Neural progenitor cell (in vitro differentiated cells): ENCODE measurements around the gene CFAP410. TPM values are rescaled to one million over a fixed set of nuclear protein-coding genes. Genes with fewer than 3 reads are reported as not detected.

Experiments
- DNase-seq: peaks from one replicate; pipeline ENCODE4 v3.0.0-alpha.2; 2016; ENCODE audit warnings: low spot score
- H2AFZ ChIP-seq: fragments of 200-600 bp; sonication (generic); replicated peaks from 2 replicates; pipeline ENCODE4 v1.6.1; 2016; ENCODE audit warnings: antibody characterized with exemption
- H3F3A ChIP-seq: fragments of 200-600 bp; sonication (generic); 2 replicates; pipeline ENCODE4 v1.6.1; 2016; ENCODE audit warnings: antibody characterized with exemption, low read depth
- H3K27ac ChIP-seq: fragments of 200-600 bp; sonication (generic); 2 replicates; pipeline ENCODE4 v1.5.1; 2016; ENCODE audit warnings: mild to moderate bottlenecking
- H3K27me3 ChIP-seq: fragments of 200-600 bp; sonication (generic); 2 replicates; pipeline ENCODE4 v1.6.1; 2016; ENCODE audit warnings: mild to moderate bottlenecking, moderate library complexity
- H3K36me3 ChIP-seq: fragments of 200-600 bp; sonication (generic); 2 replicates; pipeline ENCODE4 v1.5.1; 2016
- H3K4me1 ChIP-seq: fragments of 200-600 bp; sonication (generic); 2 replicates; pipeline ENCODE4 v1.6.1; 2016; ENCODE audit warnings: mixed run types
- H3K4me2 ChIP-seq: fragments of 200-600 bp; sonication (generic); 2 replicates; pipeline ENCODE4 v1.6.1; 2016
- H3K4me3 ChIP-seq: fragments of 200-600 bp; sonication (generic); 2 replicates; pipeline ENCODE4 v1.5.1; 2016
- H3K79me2 ChIP-seq: fragments of 200-600 bp; sonication (generic); 2 replicates; pipeline ENCODE4 v1.6.1; 2016; ENCODE audit warnings: low read depth
- H3K9ac ChIP-seq: fragments of 200-600 bp; sonication (generic); 2 replicates; pipeline ENCODE4 v1.6.1; 2016
- H3K9me3 ChIP-seq: fragments of 200-600 bp; sonication (generic); 2 replicates; pipeline ENCODE4 v1.5.1; 2016; ENCODE audit warnings: low read depth
- H4K20me1 ChIP-seq: fragments of 200-600 bp; sonication (generic); 2 replicates; pipeline ENCODE4 v1.6.1; 2016; ENCODE audit warnings: low read depth
- H3K27ac Mint-ChIP-seq: 3 replicates; pipeline ENCODE4 v1.8.0; 2021; ENCODE audit warnings: mixed read lengths
- H3K27me3 Mint-ChIP-seq: 2 replicates; pipeline ENCODE4 v1.8.0; 2022; ENCODE audit warnings: low read depth, mild to moderate bottlenecking, inconsistent platforms, moderate library complexity, mixed read lengths; ENCODE audit not compliant: insufficient read depth
- H3K36me3 Mint-ChIP-seq: 3 replicates; pipeline ENCODE4 v1.8.0; 2021; ENCODE audit warnings: mixed read lengths
- H3K4me1 Mint-ChIP-seq: 3 replicates; pipeline ENCODE4 v1.8.0; 2021; ENCODE audit warnings: mixed read lengths
- H3K4me3 Mint-ChIP-seq: 3 replicates; pipeline ENCODE4 v1.8.0; 2021; ENCODE audit warnings: mild to moderate bottlenecking, moderate library complexity, mixed read lengths
- H3K9me3 Mint-ChIP-seq: 3 replicates; pipeline ENCODE4 v1.8.0; 2020; ENCODE audit warnings: mixed read lengths
- EZH2 ChIP-seq: fragments of 200-600 bp; sonication (generic); IDR thresholded peaks from 2 replicates; pipeline ENCODE4 v1.6.1; 2017; ENCODE audit warnings: antibody characterized with exemption, mild to moderate bottlenecking, moderate library complexity
- EZH2phosphoT487 ChIP-seq: fragments of 200-600 bp; sonication (generic); IDR thresholded peaks from 2 replicates; pipeline ENCODE4 v1.6.1; 2017; ENCODE audit warnings: antibody characterized with exemption
- total RNA-seq: library from RNA; depleted of rRNA; stranded (reverse); fragments of >200 nt; gene quantifications from 2 replicates; pipeline ENCODE4 v1.2.3, GENCODE V29; 2015; ENCODE audit warnings: low replicate concordance
- TF ChIP-seq, protein P1 (sequence below): fragments of 200-600 bp; sonication (generic); IDR thresholded peaks from 2 replicates; pipeline ENCODE4 v1.5.1; 2017; ENCODE audit warnings: antibody characterized with exemption, mild to moderate bottlenecking

Gene CFAP410
- total RNA-seq, 1 donor from 2014 or later = 7.5 TPM

DNA sequence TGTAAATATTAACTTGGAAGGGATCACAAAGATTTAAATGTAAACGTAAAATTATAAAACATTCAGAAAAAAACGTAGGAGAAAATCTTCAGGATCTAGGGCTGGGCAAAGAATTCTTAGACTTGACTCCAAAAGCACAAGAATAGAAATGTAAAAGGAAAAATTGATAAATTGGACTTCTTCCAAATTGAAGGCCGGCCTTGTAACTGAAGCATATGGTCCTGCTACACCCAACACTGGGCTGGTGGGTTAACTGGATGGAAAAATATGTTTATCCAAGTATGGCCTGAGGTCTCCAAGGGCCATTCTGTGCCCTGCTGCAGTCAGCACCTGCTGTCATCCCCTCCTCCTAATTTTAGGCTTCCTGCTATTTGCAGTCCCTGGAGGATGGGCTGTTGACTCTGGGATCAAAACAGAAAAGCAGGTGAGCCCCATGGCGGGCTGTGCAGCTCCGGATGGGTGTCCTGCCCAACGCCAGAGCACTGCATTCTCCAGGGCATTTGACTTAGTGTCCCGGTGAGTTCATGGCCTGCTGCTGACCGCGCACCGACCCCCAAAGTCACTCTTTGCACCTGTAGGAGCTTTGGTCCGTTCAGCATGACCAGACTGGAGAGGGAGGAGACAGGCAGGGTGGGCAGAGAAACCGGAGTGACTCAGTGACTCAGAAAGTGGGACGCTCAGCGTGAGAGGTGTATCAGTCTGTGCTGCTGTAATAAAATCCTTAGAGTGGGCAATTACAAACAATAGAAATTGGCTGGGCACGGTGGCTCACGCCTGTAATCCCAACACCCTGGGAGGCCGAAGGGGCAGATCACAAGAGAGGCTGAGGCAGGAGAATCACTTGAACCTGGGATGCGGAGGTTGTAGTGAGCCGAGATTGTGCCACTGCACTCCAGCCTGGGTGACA is 59.6 kb downstream of the CFAP410 start:
- Histone ChIP-seq H4K20me1 (peaks cover 16% of the 10 kb centered on the region), H3K4me3 (no peak overlapping the region), H3K27me3 (peaks cover 44% of the 10 kb centered on the region), H3K27ac (no peak overlapping the region), H3K4me2 (no peak overlapping the region), H3K9ac (no peak overlapping the region), H3K36me3 (no peaks in the 10 kb centered on the region), H3K9me3 (no peaks in the 10 kb centered on the region), H3F3A (peaks cover 15% of the 10 kb centered on the region), H3K79me2 (no peaks in the 10 kb centered on the region), H2AFZ (no peak overlapping the region), H3K4me1 (peaks cover 16% of the 10 kb centered on the region)
- Mint-ChIP-seq H3K27ac (no peak overlapping the region), H3K9me3 (peaks cover 2% of the 10 kb centered on the region), H3K36me3 (no peaks in the 10 kb centered on the region), H3K4me3 (no peak overlapping the region), H3K4me1 (peaks cover 26% of the 10 kb centered on the region), H3K27me3 (peaks cover 14% of the 10 kb centered on the region)
- no peak for TF ChIP-seq EZH2
- TF ChIP-seq EZH2phosphoT487 = no peak
- TF ChIP-seq, protein P1, sequence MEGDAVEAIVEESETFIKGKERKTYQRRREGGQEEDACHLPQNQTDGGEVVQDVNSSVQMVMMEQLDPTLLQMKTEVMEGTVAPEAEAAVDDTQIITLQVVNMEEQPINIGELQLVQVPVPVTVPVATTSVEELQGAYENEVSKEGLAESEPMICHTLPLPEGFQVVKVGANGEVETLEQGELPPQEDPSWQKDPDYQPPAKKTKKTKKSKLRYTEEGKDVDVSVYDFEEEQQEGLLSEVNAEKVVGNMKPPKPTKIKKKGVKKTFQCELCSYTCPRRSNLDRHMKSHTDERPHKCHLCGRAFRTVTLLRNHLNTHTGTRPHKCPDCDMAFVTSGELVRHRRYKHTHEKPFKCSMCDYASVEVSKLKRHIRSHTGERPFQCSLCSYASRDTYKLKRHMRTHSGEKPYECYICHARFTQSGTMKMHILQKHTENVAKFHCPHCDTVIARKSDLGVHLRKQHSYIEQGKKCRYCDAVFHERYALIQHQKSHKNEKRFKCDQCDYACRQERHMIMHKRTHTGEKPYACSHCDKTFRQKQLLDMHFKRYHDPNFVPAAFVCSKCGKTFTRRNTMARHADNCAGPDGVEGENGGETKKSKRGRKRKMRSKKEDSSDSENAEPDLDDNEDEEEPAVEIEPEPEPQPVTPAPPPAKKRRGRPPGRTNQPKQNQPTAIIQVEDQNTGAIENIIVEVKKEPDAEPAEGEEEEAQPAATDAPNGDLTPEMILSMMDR = no peak
- DNase-seq = no peak

Other genes with a start within 250 kb of the CFAP410 start
- 6.9 and 9.8 TPM in 2 replicates for gene PWP2, start 232.0 kb downstream of the CFAP410 start, total RNA-seq
- gene GATD3, start 205.7 kb downstream of the CFAP410 start, total RNA-seq = 12.5 and 15.5 TPM in 2 replicates
- gene ICOSLG, start 98.4 kb downstream of the CFAP410 start, total RNA-seq = 0.22 and 0.25 TPM in 2 replicates
- gene DNMT3L, start 77.5 kb downstream of the CFAP410 start, total RNA-seq = not detected in 2 replicates
- gene AIRE, start 53.5 kb downstream of the CFAP410 start, total RNA-seq = not detected in 2 replicates
- 48.7 and 126 TPM in 2 replicates for gene PFKL, start 39.3 kb downstream of the CFAP410 start, total RNA-seq
- gene TRPM2, start 14.2 kb upstream of the CFAP410 start, total RNA-seq = 0.28 TPM in 1 of 2 replicates, not detected in the other
- 2.5 and 4.9 TPM in 2 replicates for gene LRRC3, start 116.1 kb upstream of the CFAP410 start, total RNA-seq
- not detected in 2 replicates for gene KRTAP10-1, start 200.8 kb upstream of the CFAP410 start, total RNA-seq
- gene KRTAP10-2, start 212.1 kb upstream of the CFAP410 start, total RNA-seq = not detected in 2 replicates
- not detected in 2 replicates for gene KRTAP10-3, start 219.4 kb upstream of the CFAP410 start, total RNA-seq
- not detected in 2 replicates for gene KRTAP10-4, start 234.3 kb upstream of the CFAP410 start, total RNA-seq
- gene KRTAP10-5, start 241.2 kb upstream of the CFAP410 start, total RNA-seq = not detected in 2 replicates